GM18951 (cell line): Measurements from ENCODE around the gene MSLN.

ENCODE experiments used
- POLR2A ChIP-seq: IDR thresholded peaks from 4 replicates; pipeline ENCODE4 v1.6.1; 2011; ENCODE audit warnings: mild to moderate bottlenecking; ENCODE audit not compliant: insufficient read length, insufficient read depth; ENCODE audit errors: extremely low read depth
- in situ Hi-C: fragments of 300-500 bp; cut with MboI; formaldehyde crosslinking; loops from one replicate; pipeline ENCODE4 v1.12.0; 2022; ENCODE audit warnings: low sequenced_read_pairs, mixed read lengths, inconsistent platforms; ENCODE audit not compliant: unreplicated experiment

Gene MSLN

DNA sequence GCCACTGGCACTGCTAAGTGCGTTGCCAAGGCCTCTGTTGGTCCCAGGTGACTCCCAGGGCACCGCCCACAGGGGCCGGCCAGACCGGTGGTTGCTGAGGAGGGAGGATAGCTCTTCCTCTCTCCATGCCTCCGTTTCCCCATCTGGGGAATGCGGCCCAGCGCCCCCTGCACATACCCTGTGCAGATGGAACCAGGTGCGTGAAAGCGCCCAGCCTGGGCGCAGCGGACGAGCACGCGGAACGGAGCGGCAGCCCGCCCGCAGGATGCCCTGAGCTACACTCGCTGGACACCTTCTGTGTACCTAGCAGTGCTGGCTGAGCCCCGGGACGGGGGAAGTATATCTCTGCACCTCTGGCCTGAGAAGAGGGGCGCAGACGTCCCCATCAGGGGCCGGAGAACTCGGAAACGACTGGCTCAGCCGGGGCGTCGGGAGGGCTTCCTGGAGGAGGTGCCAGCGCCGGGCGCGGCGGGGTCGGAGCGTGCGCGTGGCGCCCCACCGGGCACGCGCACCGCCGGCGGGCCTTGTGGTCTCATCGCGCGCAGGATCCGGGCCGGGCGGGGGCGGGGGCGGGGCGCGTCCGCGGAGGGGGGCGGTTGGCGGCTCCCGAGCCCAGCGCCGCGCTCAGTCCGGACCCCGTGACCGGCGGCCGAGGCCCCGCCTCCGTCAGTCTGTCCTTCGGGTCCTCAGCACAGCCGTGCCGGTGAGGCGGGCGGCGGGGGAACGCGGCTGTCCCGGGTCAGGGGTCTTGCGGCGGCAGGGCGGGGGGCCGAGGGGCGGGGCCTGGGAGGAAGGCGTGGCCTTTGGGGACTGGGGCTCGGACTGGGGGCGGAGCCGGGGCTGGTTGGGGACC is 33.9 kb upstream of the MSLN start, which contains the start of the genes CCDC78 and HAGHL:
Gene CCDC78 (minus strand): TSS at position 6 of the 853 bp plus-strand sequence. CDS start 76 bp downstream, outside the sequence.
Gene HAGHL (plus strand): TSS at position 669 of the 853 bp plus-strand sequence. CDS start 404 bp downstream, outside the sequence.
- in situ Hi-C loops = no loop called here

GRCh38 chr16:727291-727977 is 33.1 kb upstream of the MSLN start:
- in situ Hi-C loops = no loop called here
- TF ChIP-seq POLR2A = peak; percentile 45

More for the DNA sequence above, 33.9 kb upstream of the MSLN start, which contains the start of the genes CCDC78 and HAGHL:
- no peak for TF ChIP-seq POLR2A

DNA sequence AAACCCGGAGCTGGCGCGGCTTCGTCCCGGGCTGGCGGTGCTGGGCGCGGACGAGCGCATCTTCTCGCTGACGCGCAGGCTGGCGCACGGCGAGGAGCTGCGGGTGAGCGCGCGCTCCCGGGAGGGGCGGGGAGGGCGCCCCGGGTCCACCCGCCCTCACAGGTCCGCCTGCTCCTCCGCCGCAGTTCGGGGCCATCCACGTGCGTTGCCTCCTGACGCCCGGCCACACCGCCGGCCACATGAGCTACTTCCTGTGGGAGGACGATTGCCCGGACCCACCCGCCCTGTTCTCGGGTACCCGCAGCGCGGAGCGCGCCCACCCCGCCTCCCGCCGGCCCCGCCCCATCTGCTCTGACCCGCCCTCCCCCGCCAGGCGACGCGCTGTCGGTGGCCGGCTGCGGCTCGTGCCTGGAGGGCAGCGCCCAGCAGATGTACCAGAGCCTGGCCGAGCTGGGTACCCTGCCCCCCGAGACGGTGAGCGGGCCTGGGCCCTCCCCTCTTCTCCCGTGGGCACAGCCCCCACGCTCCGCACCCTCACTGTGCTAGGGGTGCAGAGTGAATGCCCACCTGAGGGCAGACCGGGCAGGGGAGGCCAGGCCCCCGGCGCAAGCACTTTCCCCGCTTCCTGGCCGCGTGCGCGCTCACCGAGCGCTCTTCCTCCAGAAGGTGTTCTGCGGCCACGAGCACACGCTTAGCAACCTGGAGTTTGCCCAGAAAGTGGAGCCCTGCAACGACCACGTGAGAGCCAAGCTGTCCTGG is 32.2 kb upstream of the MSLN start:
- in situ Hi-C loops = no loop called here
- TF ChIP-seq POLR2A = peak; percentile 48

GRCh38 chr16:728890-729744 is 31.4 kb upstream of the MSLN start:
- in situ Hi-C loops = no loop called here
- peak; percentile 16 for TF ChIP-seq POLR2A

DNA sequence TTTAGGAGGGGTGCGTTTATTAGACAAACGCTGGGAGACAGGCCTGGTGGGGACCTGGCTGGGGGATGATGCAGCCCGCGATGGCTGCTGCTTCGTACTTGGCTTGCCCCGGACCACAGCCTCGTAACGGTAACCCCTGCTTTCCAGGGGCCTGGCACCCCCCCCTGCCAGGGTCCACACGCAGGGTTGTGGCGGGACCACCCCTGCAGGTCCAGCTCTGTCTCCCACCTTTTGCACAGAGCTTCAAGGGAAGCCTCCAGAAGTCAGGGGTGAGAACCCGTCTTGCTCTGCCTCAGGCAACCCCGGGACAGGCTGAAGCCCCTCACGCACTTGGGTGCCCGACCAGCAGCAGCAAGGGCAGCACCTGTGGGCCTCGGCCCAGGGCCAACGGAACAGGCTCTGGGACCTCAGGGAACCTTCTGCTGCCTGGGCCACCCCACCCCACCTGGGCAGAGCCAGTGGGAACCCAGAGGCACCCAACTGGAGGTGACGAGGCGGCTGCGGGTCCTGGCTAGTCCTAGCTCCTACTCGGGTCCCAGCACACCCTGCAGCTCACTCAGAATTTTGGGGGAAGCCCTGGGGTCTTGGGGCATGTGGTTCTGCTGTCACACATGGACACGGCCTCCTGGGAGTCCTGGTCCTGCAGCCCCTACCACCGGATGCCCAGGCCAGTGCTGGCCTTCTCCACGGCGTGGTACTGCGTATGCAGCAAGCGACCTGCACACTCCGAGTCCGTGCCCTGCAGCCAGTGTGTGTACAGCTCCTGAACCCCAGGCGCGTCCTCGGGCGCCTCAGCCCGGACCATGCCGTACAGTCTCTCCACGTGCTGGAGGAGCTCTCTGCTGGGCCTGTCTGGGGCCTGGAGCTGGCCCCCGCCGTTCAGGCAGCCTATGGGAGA is 30.5 kb upstream of the MSLN start:
- in situ Hi-C loops = no loop called here
- TF ChIP-seq POLR2A = no peak

DNA sequence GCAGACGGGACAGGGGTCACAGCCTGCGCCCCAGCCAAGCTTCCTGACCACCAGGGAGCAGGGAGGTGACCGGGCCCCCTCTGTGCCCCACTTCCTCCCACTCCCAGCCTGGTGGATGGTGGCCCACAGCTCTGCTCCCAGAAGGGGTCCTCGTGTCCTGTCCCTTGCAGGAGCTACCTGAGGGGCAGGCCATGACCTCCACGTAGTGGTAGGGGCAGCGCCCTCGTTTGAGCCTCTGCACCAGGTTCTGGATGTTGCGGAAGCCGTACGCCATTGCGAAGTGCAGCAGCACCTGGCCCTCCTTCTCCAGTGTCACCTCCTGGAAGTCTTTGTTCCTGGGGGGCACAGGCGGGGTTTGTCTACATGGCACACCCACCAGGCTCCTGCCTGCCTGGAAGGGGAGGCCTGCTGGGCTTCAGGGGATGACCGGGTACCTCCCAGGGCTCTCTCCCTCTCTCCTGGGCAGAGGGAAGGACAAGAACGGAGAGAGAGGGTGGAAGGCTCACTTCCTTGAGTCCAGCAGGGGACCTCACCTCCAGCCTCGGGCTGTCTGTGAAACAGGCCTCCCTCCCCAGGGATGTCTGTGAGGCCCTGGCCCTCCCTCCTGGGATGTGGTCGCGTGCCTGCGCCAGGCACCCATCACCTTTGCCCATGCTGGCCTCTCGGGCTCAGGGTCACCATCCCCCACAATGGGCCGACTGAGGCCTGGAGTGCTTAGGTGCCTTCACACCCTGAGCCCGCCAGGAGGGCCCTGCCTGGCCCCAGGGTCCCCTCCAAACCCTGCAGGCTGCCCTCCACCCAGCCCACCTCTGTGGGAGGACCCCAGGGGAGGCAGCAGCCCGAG is 29.6 kb upstream of the MSLN start:
- TF ChIP-seq POLR2A = no peak
- in situ Hi-C loops = no loop called here

DNA sequence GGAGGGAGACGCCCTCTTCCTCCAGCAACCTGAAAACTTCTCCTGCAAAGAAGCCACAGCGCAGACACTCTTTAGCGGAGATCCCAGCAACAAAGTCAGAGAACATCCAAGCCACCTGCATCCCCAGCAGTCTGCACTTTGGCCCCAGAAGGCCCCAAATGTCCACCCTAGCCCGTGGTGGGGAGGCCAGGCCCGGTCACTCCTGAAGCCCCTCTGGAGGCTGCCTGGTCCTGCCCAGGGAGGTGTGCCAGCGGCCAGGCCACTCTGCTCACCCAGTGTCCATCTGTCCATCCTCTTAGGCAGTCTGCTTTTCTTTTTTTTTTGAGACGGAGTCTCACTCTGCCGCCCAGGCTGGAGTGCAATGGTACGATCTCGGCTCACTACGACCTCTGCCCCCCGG is 28.2 kb upstream of the MSLN start:
- TF ChIP-seq POLR2A = no peak

GRCh38 chr16:732936-733335 is 27.6 kb upstream of the MSLN start:
- in situ Hi-C loops = no loop called here
- no peak for TF ChIP-seq POLR2A

More for the DNA sequence above, 28.2 kb upstream of the MSLN start:
- in situ Hi-C loops = no loop called here

- no peak for TF ChIP-seq POLR2A
Measured at GRCh38 chr16:733382-734207, 26.9 kb upstream of the MSLN start.

More at GRCh38 chr16:733382-734207, 26.9 kb upstream of the MSLN start:
- in situ Hi-C loops = no loop called here
